Thymus (tissue), 11 donors: ENCODE data around the gene ZFP57. TPM values are rescaled to one million over a fixed set of nuclear protein-coding genes. Genes with fewer than 3 reads are reported as not detected.
A peak's percentile ranks its signal among the peaks of the same experiment; 100 is the strongest.
"Not testable (repeated sequence)": the region's sequence is repeated elsewhere in the genome, so short reads cannot be mapped to it uniquely, and the experiment has no call there.

Source experiments
- DNase-seq, 9 donors: peaks; one replicate each; pipeline ENCODE4 v3.0.0-alpha.2; 2013; ENCODE audit warnings: low spot score in 9 of 9, low read depth in 6 of 9, missing footprints in 1 of 9
- H3K27ac ChIP-seq, 2 donors: one replicate each; pipeline ENCODE4 v1.5.1; 2013; ENCODE audit warnings: control low read depth in 1 of 2, low read depth in 1 of 2, low read length in 1 of 2, mild to moderate bottlenecking in 1 of 2, moderate library complexity in 1 of 2
- H3K27me3 ChIP-seq, 2 donors: one replicate each; pipeline ENCODE4 v1.5.1; 2013; ENCODE audit warnings: low read length in 1 of 2; ENCODE audit not compliant: control insufficient read depth in 2 of 2, insufficient read depth in 1 of 2
- H3K36me3 ChIP-seq, 2 donors: one replicate each; pipeline ENCODE4 v1.5.1; 2013; ENCODE audit warnings: low read length in 1 of 2, mild to moderate bottlenecking in 1 of 2, moderate library complexity in 1 of 2; ENCODE audit not compliant: control insufficient read depth in 2 of 2, insufficient read depth in 2 of 2
- H3K4me1 ChIP-seq, 2 donors: one replicate each; pipeline ENCODE4 v1.5.1; 2013; ENCODE audit warnings: low read length in 2 of 2; ENCODE audit not compliant: control insufficient read depth in 2 of 2, insufficient read depth in 2 of 2
- H3K4me3 ChIP-seq, 2 donors: one replicate each; pipeline ENCODE4 v1.5.1; 2013; ENCODE audit warnings: low read length in 2 of 2, control low read depth in 1 of 2, mild to moderate bottlenecking in 1 of 2
- H3K9me3 ChIP-seq, 2 donors: one replicate each; pipeline ENCODE4 v1.5.1; 2013; ENCODE audit warnings: low read length in 1 of 2, mild to moderate bottlenecking in 1 of 2; ENCODE audit not compliant: control insufficient read depth in 2 of 2, insufficient read depth in 1 of 2
- WGBS: extraction: QIAGEN DNeasy Blood & Tissue Kit; methylation state at CpG from one replicate; pipeline ENCODE4 v1.1.7; 2013; 5-methylcytosine and 5-hydroxymethylcytosine counted together
- polyA plus RNA-seq: library from polyadenylated mRNA; stranded (reverse); fragments of 200-250 nt; gene quantifications from one replicate; pipeline ENCODE4 v1.2.3, GENCODE V29; 2013
- total RNA-seq: library from RNA; stranded (reverse); fragments of 120-200 nt; gene quantifications from one replicate; pipeline ENCODE4 v1.2.4, GENCODE V29; 2013
- donor health status: healthy.

ZFP57 gene
- total and polyA plus RNA-seq, 2 donors, result 0.05 to 0.09 TPM

DNA sequence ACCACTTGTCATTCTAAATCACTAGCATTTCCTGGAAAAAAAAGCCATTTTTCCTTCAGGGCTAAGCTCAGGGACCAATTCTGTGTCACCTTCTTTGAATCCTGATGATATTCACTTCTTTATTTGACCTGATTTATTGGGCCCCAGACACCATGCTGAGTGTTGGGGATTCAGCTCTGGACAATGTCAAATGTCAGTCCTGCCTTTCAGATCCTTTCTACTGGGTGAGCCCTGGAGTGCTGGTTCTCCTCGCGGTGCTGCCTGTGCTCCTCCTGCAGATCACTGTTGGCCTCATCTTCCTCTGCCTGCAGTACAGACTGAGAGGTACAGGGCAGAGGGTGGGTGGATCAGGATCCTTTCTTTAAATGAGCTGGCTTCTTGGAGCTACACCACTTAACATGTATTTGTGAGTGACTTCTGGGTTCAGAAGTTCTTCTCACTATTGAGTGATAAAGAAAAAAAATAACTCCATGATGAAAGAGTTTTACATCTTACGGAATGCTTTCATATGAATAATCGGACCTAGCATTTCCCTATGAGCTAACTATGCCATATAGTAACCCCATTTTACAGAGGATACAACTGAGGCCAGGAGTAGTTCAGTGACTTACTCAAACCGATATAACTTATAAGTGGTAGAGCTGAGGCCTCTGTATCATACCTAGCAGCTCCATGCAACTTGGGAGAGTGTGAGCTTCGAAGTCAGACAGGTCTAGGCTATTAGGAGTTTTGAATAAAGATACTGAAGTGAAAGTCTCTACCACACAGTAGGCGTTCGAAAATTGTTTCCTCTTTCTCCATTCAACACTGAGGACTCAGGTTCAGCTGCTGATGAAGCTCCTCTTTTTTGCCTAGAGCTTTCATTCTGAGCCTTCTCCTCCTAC, 14.8 kb downstream of the ZFP57 start:
- H3K27me3 ChIP-seq, result peaks cover 0 to 25% of the 10 kb centered on the region in 2 donors
- H3K36me3 ChIP-seq, result no peaks in the 10 kb centered on the region
- H3K4me3 ChIP-seq, result no peak overlapping the region
- H3K4me1 ChIP-seq, result no peaks in the 10 kb centered on the region
- 85% methylated on average over 8 of the region's 8 CpGs for WGBS
- no peak for DNase-seq
- H3K9me3 ChIP-seq, result no peaks in the 10 kb centered on the region
- no peak overlapping the region for H3K27ac ChIP-seq

DNA sequence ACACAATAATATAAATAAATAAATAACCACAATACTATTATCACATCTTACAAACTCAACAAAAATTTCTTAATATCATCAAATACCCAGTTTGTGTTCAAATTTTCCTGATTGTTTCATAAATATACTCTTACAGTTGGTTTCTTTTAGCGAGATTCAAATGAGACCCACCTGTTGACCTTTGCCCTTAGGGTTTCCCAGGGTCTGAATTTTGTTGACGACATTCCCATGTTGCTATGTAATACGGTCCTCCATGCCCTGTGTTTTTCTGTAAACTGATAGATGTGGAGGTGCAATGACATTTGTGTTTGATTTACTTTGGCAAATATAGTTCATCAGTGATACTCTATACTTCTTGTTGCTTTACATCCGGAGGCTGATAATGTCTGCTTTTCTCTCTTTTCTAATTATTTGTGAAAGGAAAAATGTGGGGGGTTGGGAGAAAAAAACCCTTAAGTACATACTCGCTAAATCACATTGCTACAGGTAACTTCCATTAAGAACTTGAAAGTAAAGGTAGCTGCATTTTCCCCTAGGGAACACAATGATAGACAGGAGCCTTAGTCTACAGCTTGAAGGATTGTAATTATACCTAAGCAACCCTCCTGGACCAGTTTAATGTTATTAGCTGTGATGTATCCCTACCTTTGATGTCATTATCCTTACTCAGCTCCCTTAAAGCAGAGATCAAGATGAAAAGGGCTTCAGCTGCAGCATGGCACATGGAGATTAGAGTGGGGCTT, 17.5 kb downstream of the ZFP57 start:
- WGBS, result 85% methylated on average over 5 of the region's 5 CpGs
- Histone ChIP-seq H3K27me3 (peaks cover 0 to 28% of the 10 kb centered on the region in 2 donors), H3K4me3 (no peak overlapping the region), H3K9me3 (no peaks in the 10 kb centered on the region), H3K27ac (no peak overlapping the region), H3K36me3 (no peaks in the 10 kb centered on the region), H3K4me1 (no peaks in the 10 kb centered on the region)
- no peak for DNase-seq

DNA sequence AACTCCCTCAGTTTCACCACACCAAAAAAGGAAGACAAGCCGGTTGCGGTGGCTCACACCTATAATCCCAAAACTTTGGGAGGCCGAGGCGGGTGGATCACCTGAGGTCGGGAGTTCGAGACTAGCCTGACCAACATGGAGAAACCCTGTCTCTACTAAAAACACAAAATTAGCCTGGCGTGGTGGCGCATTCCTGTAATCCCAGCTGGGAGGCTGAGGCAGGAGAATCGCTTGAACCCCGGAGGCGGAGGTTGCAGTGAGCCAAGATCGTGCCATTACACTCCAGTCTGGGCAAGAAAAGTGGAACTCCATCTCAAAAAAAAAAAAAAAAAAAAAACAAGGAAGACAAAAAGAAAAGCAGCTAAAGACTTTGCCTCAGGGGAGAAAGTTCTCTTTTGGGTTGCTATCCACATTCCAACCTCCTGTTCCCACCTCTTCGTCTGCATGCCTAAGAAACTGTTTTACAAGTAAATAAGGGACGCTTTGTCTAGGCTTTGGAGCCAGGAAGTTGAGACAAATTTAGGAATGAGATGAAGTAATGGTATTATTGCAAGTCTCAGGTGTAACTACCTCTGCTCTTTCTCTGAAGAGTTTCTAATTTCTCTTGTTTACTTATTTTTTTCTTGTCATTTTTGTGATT, 19.3 kb downstream of the ZFP57 start:
- not testable (repeated sequence) for H3K4me3 ChIP-seq, H3K27ac ChIP-seq, H3K4me1 ChIP-seq, H3K9me3 ChIP-seq, DNase-seq, H3K36me3 ChIP-seq
- H3K27me3 ChIP-seq, result peaks cover 0 to 27% of the 10 kb centered on the region in 2 donors
- WGBS, result 50% methylated on average over 14 of the region's 14 CpGs

DNA sequence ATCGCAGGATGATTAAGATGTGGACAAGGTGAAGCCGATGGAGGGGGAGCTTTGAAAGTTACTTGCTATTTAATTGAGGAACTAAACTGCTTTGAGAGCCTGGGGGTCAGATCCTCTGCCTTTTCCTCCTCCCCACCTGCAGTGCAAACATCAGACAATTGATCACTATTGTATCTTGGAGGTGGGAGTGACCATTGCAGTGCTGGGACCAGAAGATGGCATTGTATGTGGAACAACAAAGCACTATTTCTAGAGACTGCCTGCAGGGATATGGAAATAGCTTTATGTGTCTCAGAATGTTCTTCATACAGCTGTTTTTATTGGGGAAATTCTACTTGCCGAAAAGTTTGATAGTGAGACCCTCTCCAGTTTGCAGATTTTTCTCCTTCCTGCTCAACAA, 19.9 kb downstream of the ZFP57 start:
- 86% methylated on average over 3 of the region's 3 CpGs for WGBS
- no peak overlapping the region for H3K27ac ChIP-seq
- H3K36me3 ChIP-seq, result no peaks in the 10 kb centered on the region
- no peak for DNase-seq
- H3K9me3 ChIP-seq, result no peaks in the 10 kb centered on the region
- H3K27me3 ChIP-seq, result peaks cover 0 to 31% of the 10 kb centered on the region in 2 donors
- H3K4me3 ChIP-seq, result no peak overlapping the region
- no peaks in the 10 kb centered on the region for H3K4me1 ChIP-seq

DNA sequence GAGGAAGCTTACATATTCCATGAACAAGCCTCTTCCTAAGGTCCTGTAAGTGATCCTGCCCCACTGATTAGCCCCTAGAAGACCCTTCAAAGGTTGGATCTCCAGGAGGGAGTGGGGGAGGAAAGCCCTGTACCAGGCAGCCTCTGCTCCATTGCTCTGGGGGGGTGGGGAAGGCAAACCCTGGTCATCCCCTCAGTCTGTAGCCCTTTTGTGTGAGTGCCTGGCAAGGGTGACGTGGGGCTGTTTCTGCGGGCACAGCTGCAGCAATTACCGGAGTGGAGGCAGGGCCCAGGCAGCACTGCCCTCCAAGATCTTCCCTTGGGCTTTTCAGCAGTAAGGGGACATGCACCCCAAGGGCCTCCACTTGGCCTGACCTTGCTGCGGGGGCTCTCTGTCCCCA, 24.2 kb downstream of the ZFP57 start, which contains the start of gene MOG:
Gene MOG, plus strand, starts transcription at position 295 of the 400 bp plus-strand sequence. CDS start 118 bp downstream, outside the sequence.
- Histone ChIP-seq H3K4me1 (no peaks in the 10 kb centered on the region), H3K4me3 (no peak within 1 kb of the TSS), H3K27me3 (peaks cover 0 to 18% of the 10 kb centered on the region in 2 donors), H3K9me3 (no peaks in the 10 kb centered on the region), H3K27ac (no peak within 1 kb of the TSS), H3K36me3 (no peaks in the 10 kb centered on the region)
- WGBS, result 96% methylated on average over 4 of the region's 4 CpGs
- no peak for DNase-seq

DNA sequence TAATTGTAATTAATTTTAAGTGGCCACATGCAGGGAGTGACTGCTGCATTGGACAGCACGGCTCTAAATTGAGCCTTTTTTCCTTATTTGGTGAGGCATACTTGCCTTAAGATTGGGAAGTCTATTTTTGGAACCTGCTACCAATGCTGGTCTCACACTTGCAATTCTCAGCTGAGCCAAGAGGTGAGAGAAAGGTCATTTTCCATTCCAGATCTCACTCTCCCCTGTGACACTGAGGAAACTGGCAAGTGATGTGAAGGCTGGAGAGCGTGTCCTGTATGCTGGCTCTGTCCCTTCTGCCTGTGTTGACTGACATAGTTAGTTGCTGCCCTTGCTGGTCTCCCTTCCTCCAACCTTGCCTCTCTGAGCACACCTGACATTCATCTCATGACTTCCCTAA, 24.8 kb downstream of the ZFP57 start:
- Histone ChIP-seq H3K4me3 (no peak overlapping the region), H3K36me3 (no peaks in the 10 kb centered on the region), H3K4me1 (no peaks in the 10 kb centered on the region), H3K27me3 (peaks cover 0 to 13% of the 10 kb centered on the region in 2 donors), H3K9me3 (no peaks in the 10 kb centered on the region), H3K27ac (no peak overlapping the region)
- DNase-seq, result no peak
- WGBS, result 63% methylated on average over 2 of the region's 2 CpGs

DNA sequence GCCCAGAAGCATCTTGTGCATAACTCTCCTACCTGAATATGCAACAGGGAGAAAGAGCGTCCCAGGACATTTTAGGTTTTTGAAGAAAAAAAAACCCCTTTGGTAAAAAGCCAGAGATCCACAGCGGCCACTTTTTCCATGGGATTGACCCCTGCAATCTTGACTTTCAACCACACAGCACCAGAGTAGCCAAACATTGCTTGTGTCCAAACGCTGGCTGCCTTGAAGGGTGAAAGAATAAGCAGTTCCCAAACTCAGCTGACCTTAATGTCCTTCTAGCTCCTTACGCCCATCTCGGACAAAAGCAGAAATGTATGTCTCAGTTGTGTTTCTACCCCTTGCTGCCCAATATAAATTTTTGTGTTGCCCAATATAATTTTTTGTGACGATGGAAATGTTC, 25.3 kb downstream of the ZFP57 start:
- no peaks in the 10 kb centered on the region for H3K36me3 ChIP-seq
- no peaks in the 10 kb centered on the region for H3K9me3 ChIP-seq
- no peaks in the 10 kb centered on the region for H3K4me1 ChIP-seq
- H3K27ac ChIP-seq, result no peak overlapping the region
- no peak for DNase-seq
- WGBS, result 89% methylated on average over 6 of the region's 6 CpGs
- peaks cover 0 to 10% of the 10 kb centered on the region in 2 donors for H3K27me3 ChIP-seq
- H3K4me3 ChIP-seq, result no peak overlapping the region

DNA sequence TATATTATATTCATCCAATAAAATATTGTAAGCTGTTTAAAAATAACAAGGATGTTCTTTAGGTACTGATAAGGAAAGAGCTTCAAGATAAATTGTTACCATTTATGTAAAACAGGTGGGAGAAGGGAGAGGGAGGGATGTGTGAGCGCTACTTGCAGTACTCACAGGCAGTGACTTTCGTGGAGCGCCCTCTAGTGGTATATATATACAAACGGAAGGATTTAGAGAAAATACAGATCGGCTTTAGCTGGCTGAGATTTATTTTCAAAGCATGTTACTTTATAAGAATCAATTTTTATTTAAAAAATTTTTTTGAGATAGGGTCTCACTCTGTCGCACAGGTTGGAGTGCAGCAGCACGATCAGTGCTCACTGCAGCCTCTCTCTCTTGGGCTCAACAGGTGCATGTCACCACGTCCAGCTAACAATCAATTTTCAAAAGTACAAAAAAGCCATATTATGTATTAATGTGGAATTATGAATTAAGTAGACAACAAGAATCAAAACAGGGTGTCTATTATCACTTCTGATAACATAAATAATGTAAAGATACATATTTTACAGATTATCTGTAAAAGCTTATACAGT, 27.4 kb downstream of the ZFP57 start:
- Histone ChIP-seq H3K27me3 (peaks cover 0 to 10% of the 10 kb centered on the region in 2 donors), H3K4me1 (peaks cover 0 to 7% of the 10 kb centered on the region in 2 donors), H3K4me3 (no peak overlapping the region), H3K9me3 (no peaks in the 10 kb centered on the region), H3K36me3 (no peaks in the 10 kb centered on the region), H3K27ac (no peak overlapping the region)
- DNase-seq, result peak in 8 of 9 donors; percentile 40 to 74 (median 46)
- 15% methylated on average over 8 of the region's 8 CpGs for WGBS
